GM12878 (cell line): ENCODE results near the gene CYREN. TPM values are rescaled to one million over a fixed set of nuclear protein-coding genes. Genes with fewer than 3 reads are reported as not detected.
A peak's percentile ranks its signal among the peaks of the same experiment; 100 is the strongest.

Experiments
- ATF2 ChIP-seq: IDR thresholded peaks from 2 replicates; pipeline ENCODE4 v1.6.1; 2012; ENCODE audit warnings: low read length, inconsistent platforms
- BACH1 ChIP-seq: fragments of 450-650 bp; IDR thresholded peaks from 2 replicates; pipeline ENCODE4 v1.6.1; 2017; ENCODE audit warnings: mild to moderate bottlenecking, borderline replicate concordance
- BHLHE40 ChIP-seq, 2 experiments: fragments of 450-650 bp in 1 of 2; IDR thresholded peaks; 2 replicates each; pipeline ENCODE4 v1.6.1; 2011 to 2017; ENCODE audit warnings: low read depth in 2 of 2, borderline replicate concordance in 1 of 2, improper control_type of control experiment in 1 of 2, low read length in 1 of 2, mild to moderate bottlenecking in 1 of 2
- CUX1 ChIP-seq: IDR thresholded peaks from 2 replicates; pipeline ENCODE4 v1.6.1; 2012; ENCODE audit warnings: improper control_type of control experiment, low read depth, low read length; ENCODE audit not compliant: insufficient replicate concordance
- EP300 ChIP-seq, 2 experiments: fragments of 150-350 bp in 1 of 2; IDR thresholded peaks; 2 replicates each; pipeline ENCODE4 v1.6.1; 2011 to 2012; ENCODE audit warnings: low read depth in 2 of 2, low read length in 2 of 2, borderline replicate concordance in 1 of 2, improper control_type of control experiment in 1 of 2, inconsistent platforms in 1 of 2; ENCODE audit not compliant: control insufficient read depth in 1 of 2
- FOS ChIP-seq: IDR thresholded peaks from 3 replicates; pipeline ENCODE4 v1.6.1; 2011; ENCODE audit warnings: borderline replicate concordance; ENCODE audit not compliant: insufficient read length; ENCODE audit errors: extremely low read depth
- IKZF1 ChIP-seq: fragments of 450-650 bp; conservative IDR thresholded peaks from 2 replicates; pipeline ENCODE4 v1.6.1; 2017; ENCODE audit warnings: antibody characterized with exemption, mild to moderate bottlenecking
- IKZF2 ChIP-seq, 2 experiments: fragments of 450-650 bp; IDR thresholded peaks; 2 replicates each; pipeline ENCODE4 v1.6.1; 2017; ENCODE audit warnings: mild to moderate bottlenecking in 2 of 2, moderate library complexity in 2 of 2
- KAT2A ChIP-seq: conservative IDR thresholded peaks from 2 replicates; pipeline ENCODE4 v1.6.1; 2011; ENCODE audit warnings: low read depth, low read length; ENCODE audit not compliant: control insufficient read depth
- NBN ChIP-seq: fragments of 450-650 bp; IDR thresholded peaks from 2 replicates; pipeline ENCODE4 v1.6.1; 2016
- NFIC ChIP-seq: IDR thresholded peaks from 2 replicates; pipeline ENCODE4 v1.6.1; 2012; ENCODE audit warnings: low read depth, mild to moderate bottlenecking, inconsistent platforms, low read length, moderate library complexity
- PBX3 ChIP-seq: IDR thresholded peaks from 2 replicates; pipeline ENCODE4 v1.6.1; 2011; ENCODE audit warnings: mild to moderate bottlenecking, low read depth, low read length, moderate library complexity; ENCODE audit not compliant: insufficient replicate concordance
- POLR2A ChIP-seq: IDR thresholded peaks from 2 replicates; pipeline ENCODE4 v1.6.1; 2011; ENCODE audit warnings: low read depth, mild to moderate bottlenecking, low read length
- RCOR1 ChIP-seq: conservative IDR thresholded peaks from 2 replicates; pipeline ENCODE4 v1.6.1; 2012; ENCODE audit warnings: low read depth, low read length, improper control_type of control experiment
- RELB ChIP-seq: fragments of 450-650 bp; IDR thresholded peaks from 2 replicates; pipeline ENCODE4 v1.6.1; 2017; ENCODE audit warnings: low read depth, mild to moderate bottlenecking, moderate library complexity
- SMAD5 ChIP-seq: IDR thresholded peaks from 2 replicates; pipeline ENCODE4 v1.6.1; 2016; ENCODE audit warnings: antibody characterized with exemption, low read depth
- STAT3 ChIP-seq: IDR thresholded peaks from 2 replicates; pipeline ENCODE4 v1.6.1; 2011; ENCODE audit warnings: low read depth, low read length, improper control_type of control experiment
- SUPT20H ChIP-seq: IDR thresholded peaks from 2 replicates; pipeline ENCODE4 v1.6.1; 2011; ENCODE audit warnings: low read depth, mild to moderate bottlenecking, low read length, moderate library complexity, borderline replicate concordance; ENCODE audit not compliant: control insufficient read depth
- TBL1XR1 ChIP-seq: IDR thresholded peaks from 2 replicates; pipeline ENCODE4 v1.6.1; 2012; ENCODE audit warnings: low read depth, low read length, improper control_type of control experiment
- polyA plus RNA-seq, 11 experiments: library from polyadenylated mRNA; depleted of rRNA in 4 of 11; unstranded in 6 of 11; stranded (reverse) in 5 of 11; fragments of >200 nt; fragmentation: Nextera tagmentation in 4 of 11; fragmentation: Illumina TruSeq in 1 of 11; extraction: Ambion mirVana in 4 of 11; extraction: Trizol in 1 of 11; gene quantifications; 1 replicate in 1 of 11; 2 replicates in 10 of 11; pipeline versions ENCODE4 v1.2.1 to v1.2.3, GENCODE V29; 2011 to 2016; ENCODE audit warnings: inconsistent platforms in 2 of 11, missing spikeins in 2 of 11, low read depth in 1 of 11
- total RNA-seq, 4 experiments: library from RNA; depleted of rRNA in 3 of 4; stranded (reverse); fragments of >200 nt in 3 of 4; fragmentation: Illumina TruSeq in 1 of 4; extraction: Trizol in 1 of 4; gene quantifications; 2 replicates each; pipeline versions ENCODE4 v1.2.1 to v1.2.3, GENCODE V29; 2013 to 2021

CYREN gene
- total and polyA plus RNA-seq, 10 of the 15 experiments (the other 5 are each of a cell fraction or from before 2014, with no cell fraction given), result 8.7 to 64.3 (median 55.7) TPM

- 0 out of 2 replicates have a peak, but pooled peaks have one; percentile 22 for TF ChIP-seq SMAD5
- TF ChIP-seq POLR2A, result peak; percentile 82
- TF ChIP-seq SUPT20H, result no peak
- peak; percentile 48; the same call in 1 of the 2 replicates for TF ChIP-seq NFIC
- TF ChIP-seq ATF2, result peak; percentile 94
- peak; percentile 60 to 73 for TF ChIP-seq IKZF2 (IDR thresholded peaks at IDR 0.05)
- TF ChIP-seq BHLHE40 (IDR thresholded peaks at IDR 0.05; ENCODE audit: borderline replicate concordance in 1 of 2, low read depth in 2 of 2, low read length in 1 of 2), result peak; percentile 54 to 76; a peak in 2 of 4 replicates
- TF ChIP-seq TBL1XR1, result peak; percentile 78; the same call in 1 of the 2 replicates
- peak; percentile 63 for TF ChIP-seq IKZF1
- TF ChIP-seq RCOR1, result 0 out of 2 replicates have a peak, but pooled peaks have one; percentile 10
- peak; percentile 67 for TF ChIP-seq RELB
- peak; percentile 86 to 89; a peak in 3 of 4 replicates for TF ChIP-seq EP300 (IDR thresholded peaks at IDR 0.05; ENCODE audit: borderline replicate concordance in 1 of 2, control insufficient read depth in 1 of 2, low read depth in 2 of 2, low read length in 2 of 2)
- no peak for TF ChIP-seq KAT2A
- peak; percentile 61 for TF ChIP-seq PBX3
- TF ChIP-seq FOS, result no peak
- TF ChIP-seq BACH1, result peak; percentile 46; the same call in 1 of the 2 replicates
- TF ChIP-seq CUX1, result peak; percentile 82
- peak; percentile 86; the same call in 1 of the 2 replicates for TF ChIP-seq NBN
- peak; percentile 100 for TF ChIP-seq STAT3
These were observed 22.4 kb downstream of the CYREN start, which contains the start of gene TMEM140 (continued) for GRCh38 chr7:135147899-135148721.
